Thoracic aorta (tissue), 2 donors: Measurements from ENCODE around the gene RDX. TPM values are rescaled to one million over a fixed set of nuclear protein-coding genes. Genes with fewer than 3 reads are reported as not detected.

Source experiments
- ATAC-seq: fragments of 150-250 bp; one replicate; pipeline ENCODE4 v1.8.0; 2017; ENCODE audit warnings: low read depth; ENCODE audit not compliant: insufficient number of reproducible peaks, low FRiP score
- DNase-seq: peaks from one replicate; pipeline ENCODE4 v3.0.0-alpha.2; 2020; ENCODE audit warnings: low spot score
- H3K27ac ChIP-seq, 2 donors: fragments of 200-600 bp; sonication (generic); 1 replicate in 1 of 2; 2 replicates in 1 of 2; pipeline ENCODE4 v1.5.1; 2016; ENCODE audit warnings: mild to moderate bottlenecking in 2 of 2, moderate library complexity in 2 of 2
- H3K27me3 ChIP-seq: fragments of 200-600 bp; sonication (generic); replicated peaks from 2 replicates; pipeline ENCODE4 v1.6.0; 2016; ENCODE audit warnings: mild to moderate bottlenecking; ENCODE audit not compliant: insufficient read depth
- H3K36me3 ChIP-seq: fragments of 200-600 bp; sonication (generic); one replicate; pipeline ENCODE4 v1.5.1; 2016
- H3K4me1 ChIP-seq, 2 donors: fragments of 200-600 bp; sonication (generic); 1 replicate in 1 of 2; 2 replicates in 1 of 2; pipeline versions ENCODE4 v1.5.1 to v1.6.0; 2016; ENCODE audit warnings: low read depth in 2 of 2, mild to moderate bottlenecking in 1 of 2; ENCODE audit not compliant: control insufficient read depth in 1 of 2
- H3K4me3 ChIP-seq: fragments of 200-600 bp; sonication (generic); 2 replicates; pipeline ENCODE4 v1.5.1; 2016; ENCODE audit warnings: mild to moderate bottlenecking
- H3K9me3 ChIP-seq: fragments of 200-600 bp; sonication (generic); 2 replicates; pipeline ENCODE4 v1.5.1; 2016
- total RNA-seq, 2 donors: library from RNA; depleted of rRNA; stranded (reverse); fragments of >200 nt; gene quantifications; one replicate each; pipeline versions ENCODE4 v1.1.0 to v1.2.3, GENCODE V29; 2016
- TF ChIP-seq, protein P1 (sequence below): fragments of 200-600 bp; sonication (generic); IDR thresholded peaks from one replicate; pipeline ENCODE4 v1.5.1; 2019; ENCODE audit warnings: antibody characterized with exemption

The RDX gene
- total RNA-seq, result 10 to 100 TPM; 54.4 to 86.8 TPM

DNA sequence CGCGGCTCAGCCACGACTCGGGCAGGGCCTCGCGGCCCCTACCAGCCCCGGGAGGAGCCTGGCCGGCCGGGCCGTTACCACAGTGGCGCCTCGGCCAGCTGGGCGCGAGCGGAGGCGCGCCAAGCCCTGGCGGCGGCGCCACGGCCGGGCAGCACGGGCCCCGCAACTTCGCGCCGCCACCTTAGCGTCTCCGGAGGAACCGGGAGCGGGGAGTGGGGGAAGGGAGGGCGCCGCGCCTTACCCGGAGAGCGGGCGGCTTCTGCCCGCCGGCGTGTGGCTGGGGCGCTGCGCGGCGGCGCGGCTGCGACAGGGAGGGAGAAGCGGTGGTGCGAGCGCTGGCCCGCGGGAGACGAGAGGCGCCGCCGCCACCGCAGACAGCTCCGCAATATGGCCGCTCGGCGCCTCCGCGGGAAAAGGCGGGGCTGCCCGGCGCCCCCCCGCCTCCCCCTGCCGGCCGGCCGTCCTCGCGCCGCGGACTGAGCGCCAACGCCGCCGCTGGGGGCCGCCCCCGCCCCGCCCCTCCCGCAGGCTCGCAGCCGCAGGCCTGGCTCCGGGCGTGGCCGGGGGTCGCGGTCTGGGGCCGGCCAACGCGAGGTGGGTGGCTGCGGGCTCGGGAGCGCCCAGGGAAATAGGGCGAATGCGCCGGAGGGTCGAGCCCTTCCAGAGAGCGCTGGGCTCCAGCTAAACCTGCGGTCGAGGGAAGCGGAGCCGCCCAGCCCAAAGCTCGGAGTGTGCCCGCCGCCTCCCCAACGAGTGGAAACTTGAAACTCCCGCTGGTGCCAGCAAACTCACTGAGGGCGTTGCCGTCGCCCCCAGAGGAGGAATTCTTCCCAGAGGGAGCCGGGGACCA, at the start of gene RDX:
RDX (minus strand) TSS at position 389 of the 850 bp plus-strand sequence. CDS start 16,922 bp downstream, outside the sequence.
- peaks cover 16 to 34% of the 10 kb centered on the region in 2 donors for H3K4me1 ChIP-seq

DNA sequence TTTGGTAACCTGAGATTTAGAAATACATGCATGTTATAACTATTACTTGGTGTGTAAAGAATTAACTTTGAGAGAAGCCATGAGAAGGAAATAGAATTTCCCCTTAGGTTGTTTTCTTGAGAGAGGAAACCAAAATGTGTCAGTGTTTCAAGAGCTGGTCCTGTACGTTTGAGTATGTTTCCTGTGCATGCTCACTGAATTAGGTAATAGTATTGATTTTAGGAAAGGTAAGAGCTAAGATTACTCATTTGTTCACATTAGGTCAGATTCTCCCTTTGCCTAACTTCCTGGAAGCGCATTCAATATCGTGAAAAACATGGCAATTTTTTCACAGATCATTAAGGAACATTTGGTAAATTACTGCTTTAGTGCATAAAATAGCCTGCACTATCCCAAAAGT, 49.3 kb upstream of the RDX start:
- H3K4me1 ChIP-seq, result no peaks in the 10 kb centered on the region
- ATAC-seq, result no peak
- no peak overlapping the region for H3K27ac ChIP-seq
- no peaks in the 10 kb centered on the region for H3K36me3 ChIP-seq
- no peak overlapping the region for H3K4me3 ChIP-seq
- no peaks in the 10 kb centered on the region for H3K9me3 ChIP-seq
- no peaks in the 10 kb centered on the region for H3K27me3 ChIP-seq
- no peak for DNase-seq
- TF ChIP-seq, protein P1, sequence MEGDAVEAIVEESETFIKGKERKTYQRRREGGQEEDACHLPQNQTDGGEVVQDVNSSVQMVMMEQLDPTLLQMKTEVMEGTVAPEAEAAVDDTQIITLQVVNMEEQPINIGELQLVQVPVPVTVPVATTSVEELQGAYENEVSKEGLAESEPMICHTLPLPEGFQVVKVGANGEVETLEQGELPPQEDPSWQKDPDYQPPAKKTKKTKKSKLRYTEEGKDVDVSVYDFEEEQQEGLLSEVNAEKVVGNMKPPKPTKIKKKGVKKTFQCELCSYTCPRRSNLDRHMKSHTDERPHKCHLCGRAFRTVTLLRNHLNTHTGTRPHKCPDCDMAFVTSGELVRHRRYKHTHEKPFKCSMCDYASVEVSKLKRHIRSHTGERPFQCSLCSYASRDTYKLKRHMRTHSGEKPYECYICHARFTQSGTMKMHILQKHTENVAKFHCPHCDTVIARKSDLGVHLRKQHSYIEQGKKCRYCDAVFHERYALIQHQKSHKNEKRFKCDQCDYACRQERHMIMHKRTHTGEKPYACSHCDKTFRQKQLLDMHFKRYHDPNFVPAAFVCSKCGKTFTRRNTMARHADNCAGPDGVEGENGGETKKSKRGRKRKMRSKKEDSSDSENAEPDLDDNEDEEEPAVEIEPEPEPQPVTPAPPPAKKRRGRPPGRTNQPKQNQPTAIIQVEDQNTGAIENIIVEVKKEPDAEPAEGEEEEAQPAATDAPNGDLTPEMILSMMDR, result no peak

More for the DNA sequence above, at the start of gene RDX:
- TF ChIP-seq, protein P1, result no peak
- DNase-seq, result peak; percentile 8
- Histone ChIP-seq H3K27me3 (no peaks in the 10 kb centered on the region), H3K36me3 (no peaks in the 10 kb centered on the region), H3K4me3 (peak within 1 kb of the TSS; percentile 86), H3K9me3 (no peaks in the 10 kb centered on the region), H3K27ac (peak within 1 kb of the TSS; percentile 96)
- ATAC-seq, result peak; percentile 83

GRCh38 chr11:110340436-110340835, 44.0 kb upstream of the RDX start:
- ATAC-seq, result no peak

GRCh38 chr11:110339456-110340250, 43.2 kb upstream of the RDX start:
- TF ChIP-seq, protein P1, result no peak
- Histone ChIP-seq H3K27me3 (no peaks in the 10 kb centered on the region), H3K4me1 (no peaks in the 10 kb centered on the region), H3K4me3 (no peak overlapping the region), H3K36me3 (no peaks in the 10 kb centered on the region), H3K27ac (no peak overlapping the region), H3K9me3 (no peaks in the 10 kb centered on the region)
- DNase-seq (no peak), ATAC-seq (no peak)

More at GRCh38 chr11:110340436-110340835, 44.0 kb upstream of the RDX start:
- H3K27ac ChIP-seq, result no peak overlapping the region
- H3K36me3 ChIP-seq, result no peaks in the 10 kb centered on the region
- no peak for DNase-seq
- no peaks in the 10 kb centered on the region for H3K27me3 ChIP-seq
- no peaks in the 10 kb centered on the region for H3K4me1 ChIP-seq
- H3K4me3 ChIP-seq, result no peak overlapping the region
- no peaks in the 10 kb centered on the region for H3K9me3 ChIP-seq
- TF ChIP-seq, protein P1, result no peak

DNA sequence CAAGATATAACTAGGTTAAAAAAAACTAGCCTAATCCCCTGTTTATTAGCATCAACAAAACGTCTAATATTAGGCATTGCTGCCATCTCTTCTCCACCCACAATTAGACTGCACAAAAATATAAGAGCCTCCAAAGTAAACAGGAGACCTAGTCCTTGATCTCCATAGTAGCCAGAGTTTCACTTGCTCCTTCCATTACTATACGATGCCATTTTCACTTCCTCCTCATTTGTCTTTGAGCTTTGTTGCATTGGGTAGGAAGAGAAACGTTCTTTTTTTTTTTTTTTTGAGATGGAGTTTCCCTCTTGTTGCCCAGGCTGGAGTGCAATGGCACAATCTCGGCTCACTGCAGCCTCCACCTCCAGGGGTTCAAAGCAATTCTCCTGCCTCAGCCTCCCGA, 42.3 kb upstream of the RDX start:
- TF ChIP-seq, protein P1, result no peak
- no peaks in the 10 kb centered on the region for H3K9me3 ChIP-seq
- DNase-seq (no peak), ATAC-seq (no peak)
- no peaks in the 10 kb centered on the region for H3K36me3 ChIP-seq
- no peak overlapping the region for H3K4me3 ChIP-seq
- H3K27me3 ChIP-seq, result no peaks in the 10 kb centered on the region
- no peaks in the 10 kb centered on the region for H3K4me1 ChIP-seq
- H3K27ac ChIP-seq, result no peak overlapping the region
